Measurements from ENCODE around the gene SOWAHD.

SOWAHD gene

GRCh38 chrX:119756926-119757635, 1.3 kb upstream of the SOWAHD start:
- H3K4me3 ChIP-seq (replicated peaks; ENCODE audit: insufficient read depth, low read length) = no peak overlapping the region
- no peak for TF ChIP-seq REST (IDR thresholded peaks at IDR 0.05; ENCODE audit: insufficient replicate concordance, low read depth)
- TF ChIP-seq GABPA (IDR thresholded peaks at IDR 0.05; ENCODE audit: low read depth) = no peak
- no peak for TF ChIP-seq SPI1 (IDR thresholded peaks at IDR 0.05; ENCODE audit: borderline replicate concordance, low read depth)
- TF ChIP-seq POLR2AphosphoS5 (IDR thresholded peaks at IDR 0.05; ENCODE audit: low read depth) = no peak
- no peak for TF ChIP-seq CTCF (IDR thresholded peaks at IDR 0.05; ENCODE audit: insufficient read depth, low read length)
- peak overlapping the region; percentile 87 for H3K27ac ChIP-seq (replicated peaks)
- no peaks in the 10 kb centered on the region for H3K27me3 ChIP-seq (ENCODE audit: insufficient read depth, poor library complexity, severe bottlenecking)
- DNase-seq (ENCODE audit: low read depth in 1 of 2, low spot score in 1 of 2) = no peak

GRCh38 chrX:119757646-119757978, 776 bp upstream of the SOWAHD start:
- Histone ChIP-seq H3K4me3 (replicated peaks; ENCODE audit: insufficient read depth, low read length) (peak overlapping the region; percentile 74), H3K27ac (replicated peaks) (peak overlapping the region; percentile 87), H3K27me3 (ENCODE audit: insufficient read depth, poor library complexity, severe bottlenecking) (no peaks in the 10 kb centered on the region)
- no peak for TF ChIP-seq SPI1 (IDR thresholded peaks at IDR 0.05; ENCODE audit: borderline replicate concordance, low read depth)
- no peak for TF ChIP-seq GABPA (IDR thresholded peaks at IDR 0.05; ENCODE audit: low read depth)
- no peak; the same call in 1 of the 2 replicates for TF ChIP-seq POLR2AphosphoS5 (IDR thresholded peaks at IDR 0.05; ENCODE audit: low read depth)
- no peak for TF ChIP-seq CTCF (IDR thresholded peaks at IDR 0.05; ENCODE audit: insufficient read depth, low read length)
- TF ChIP-seq REST (IDR thresholded peaks at IDR 0.05; ENCODE audit: insufficient replicate concordance, low read depth) = no peak
- DNase-seq (ENCODE audit: low read depth in 1 of 2, low spot score in 1 of 2) = no peak

GRCh38 chrX:119758731-119759247, 401 bp downstream of the SOWAHD start:
- Histone ChIP-seq H3K27me3 (ENCODE audit: insufficient read depth, poor library complexity, severe bottlenecking) (no peaks in the 10 kb centered on the region), H3K27ac (replicated peaks) (peak overlapping the region; percentile 87), H3K4me3 (replicated peaks; ENCODE audit: insufficient read depth, low read length) (peak overlapping the region; percentile 74)
- DNase-seq (ENCODE audit: low read depth in 1 of 2, low spot score in 1 of 2) = no peak
- TF ChIP-seq CTCF (IDR thresholded peaks at IDR 0.05; ENCODE audit: insufficient read depth, low read length) (no peak), POLR2AphosphoS5 (IDR thresholded peaks at IDR 0.05; ENCODE audit: low read depth) (no peak), GABPA (IDR thresholded peaks at IDR 0.05; ENCODE audit: low read depth) (no peak), REST (IDR thresholded peaks at IDR 0.05; ENCODE audit: insufficient replicate concordance, low read depth) (no peak), SPI1 (IDR thresholded peaks at IDR 0.05; ENCODE audit: borderline replicate concordance, low read depth) (no peak)

Data from HL-60 (cell line).